Esophagus muscularis mucosa (tissue), 4 donors: ENCODE measurements around the gene TNFRSF21.

Source experiments
- EP300 ChIP-seq: sonication (generic); formaldehyde crosslinking; IDR thresholded peaks from one replicate; pipeline ENCODE4 v1.6.1; 2017; ENCODE audit warnings: antibody characterized with exemption
- POLR2A ChIP-seq: fragments of 450-650 bp; IDR thresholded peaks from one replicate; pipeline ENCODE4 v1.6.1; 2017; ENCODE audit warnings: antibody characterized with exemption, moderate library complexity, mild to moderate bottlenecking, low read depth
- POLR2AphosphoS5 ChIP-seq, 2 donors: sonication (generic); formaldehyde crosslinking; IDR thresholded peaks; one replicate each; pipeline ENCODE4 v1.6.1; 2017; ENCODE audit warnings: antibody characterized with exemption in 2 of 2
- TF ChIP-seq, protein P1 (sequence below), 3 experiments: fragments of 200-600 bp in 2 of 3; fragments of 450-650 bp in 1 of 3; sonication (generic) in 2 of 3; IDR thresholded peaks; one replicate each; pipeline ENCODE4 v1.5.1; 2017 to 2019; ENCODE audit warnings: antibody characterized with exemption in 3 of 3, mild to moderate bottlenecking in 2 of 3, moderate library complexity in 1 of 3

DNA sequence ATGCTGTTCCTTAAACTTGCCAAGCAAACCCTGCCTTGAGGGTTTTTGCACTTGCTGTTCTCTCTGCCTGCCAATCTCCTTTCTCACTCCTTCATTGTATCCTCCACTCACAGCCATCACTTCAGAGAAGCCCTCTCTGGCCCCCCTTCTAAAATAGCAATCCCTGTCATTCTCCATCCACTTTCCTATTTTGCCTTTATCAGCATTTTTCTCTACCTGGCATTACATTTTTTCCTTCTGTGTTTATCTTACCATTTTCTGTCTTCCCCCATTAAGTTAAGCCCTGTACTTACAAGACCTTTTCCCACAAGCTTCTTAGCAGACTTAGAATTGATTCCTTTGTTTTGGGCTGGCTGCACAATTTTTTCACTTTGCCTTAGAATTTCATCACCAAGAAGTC lies 26.6 kb upstream of the TNFRSF21 start:
- TF ChIP-seq, protein P1, sequence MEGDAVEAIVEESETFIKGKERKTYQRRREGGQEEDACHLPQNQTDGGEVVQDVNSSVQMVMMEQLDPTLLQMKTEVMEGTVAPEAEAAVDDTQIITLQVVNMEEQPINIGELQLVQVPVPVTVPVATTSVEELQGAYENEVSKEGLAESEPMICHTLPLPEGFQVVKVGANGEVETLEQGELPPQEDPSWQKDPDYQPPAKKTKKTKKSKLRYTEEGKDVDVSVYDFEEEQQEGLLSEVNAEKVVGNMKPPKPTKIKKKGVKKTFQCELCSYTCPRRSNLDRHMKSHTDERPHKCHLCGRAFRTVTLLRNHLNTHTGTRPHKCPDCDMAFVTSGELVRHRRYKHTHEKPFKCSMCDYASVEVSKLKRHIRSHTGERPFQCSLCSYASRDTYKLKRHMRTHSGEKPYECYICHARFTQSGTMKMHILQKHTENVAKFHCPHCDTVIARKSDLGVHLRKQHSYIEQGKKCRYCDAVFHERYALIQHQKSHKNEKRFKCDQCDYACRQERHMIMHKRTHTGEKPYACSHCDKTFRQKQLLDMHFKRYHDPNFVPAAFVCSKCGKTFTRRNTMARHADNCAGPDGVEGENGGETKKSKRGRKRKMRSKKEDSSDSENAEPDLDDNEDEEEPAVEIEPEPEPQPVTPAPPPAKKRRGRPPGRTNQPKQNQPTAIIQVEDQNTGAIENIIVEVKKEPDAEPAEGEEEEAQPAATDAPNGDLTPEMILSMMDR (IDR thresholded peaks at IDR 0.05): no peak
- TF ChIP-seq EP300 (no peak), POLR2A (no peak), POLR2AphosphoS5 (IDR thresholded peaks at IDR 0.05) (no peak)
